HEK293T (cell line): ENCODE data around the gene HMG20B.

Experiments
- BHLHE40 ChIP-seq: fragments of 450-650 bp; IDR thresholded peaks from 2 replicates; pipeline ENCODE4 v1.6.1; 2016; ENCODE audit warnings: mild to moderate bottlenecking, moderate library complexity, borderline replicate concordance
- ELF4 ChIP-seq: fragments of 450-650 bp; IDR thresholded peaks from 2 replicates; pipeline ENCODE4 v1.6.1; 2017; ENCODE audit warnings: antibody characterized with exemption
- FOXA1 ChIP-seq: fragments of 450-650 bp; IDR thresholded peaks from 2 replicates; pipeline ENCODE4 v1.6.1; 2016; ENCODE audit warnings: mild to moderate bottlenecking
- FOXM1 ChIP-seq: fragments of 450-650 bp; IDR thresholded peaks from 2 replicates; pipeline ENCODE4 v1.6.1; 2017; ENCODE audit warnings: mild to moderate bottlenecking, borderline replicate concordance
- SP1 ChIP-seq: fragments of 450-650 bp; IDR thresholded peaks from 2 replicates; pipeline ENCODE4 v1.6.1; 2017
- SUZ12 ChIP-seq: fragments of 450-650 bp; IDR thresholded peaks from 2 replicates; pipeline ENCODE4 v1.6.1; 2016; ENCODE audit warnings: mild to moderate bottlenecking
- TARDBP ChIP-seq: fragments of 450-650 bp; IDR thresholded peaks from 2 replicates; pipeline ENCODE4 v1.6.1; 2016

DNA sequence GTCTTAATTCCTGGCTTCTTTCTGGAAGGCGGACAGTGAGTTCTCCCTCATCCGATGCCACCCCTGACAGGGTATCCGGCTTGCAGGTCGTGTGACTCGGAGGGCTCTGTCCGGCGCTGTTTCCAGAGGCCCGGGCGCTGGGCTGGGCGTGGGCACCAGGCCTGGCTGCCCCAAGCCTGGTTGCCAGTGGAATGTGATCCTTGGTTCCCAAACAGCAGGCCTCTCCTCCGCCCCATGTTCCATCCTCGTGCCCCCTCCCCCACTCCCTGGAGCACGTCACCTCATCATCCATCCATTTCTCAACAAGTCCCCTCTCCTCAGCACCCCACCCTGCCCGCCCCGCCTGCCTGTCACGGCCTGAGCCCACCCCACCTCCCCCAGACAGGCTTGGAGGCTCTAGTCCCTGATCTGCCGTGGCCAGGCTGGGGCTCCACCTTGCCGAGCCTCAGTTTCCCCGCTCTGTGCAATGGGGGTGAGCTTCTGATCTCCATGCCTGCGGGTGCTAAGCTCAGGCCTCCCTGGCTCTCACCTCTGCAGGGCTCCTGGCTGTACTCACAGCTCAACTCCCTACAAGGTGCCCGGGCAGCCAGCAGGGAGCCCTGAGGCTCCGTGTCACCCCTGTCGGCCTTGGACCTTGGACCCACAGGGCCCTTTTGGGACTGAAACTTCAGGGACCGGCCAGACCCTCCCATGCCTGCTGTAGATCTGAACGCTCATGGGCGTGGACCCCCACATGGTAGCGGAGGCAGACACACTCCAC lies 31.7 kb downstream of the HMG20B start:
- TF ChIP-seq SP1 (no peak), ELF4 (no peak), BHLHE40 (no peak), FOXM1 (no peak), FOXA1 (no peak), SUZ12 (no peak), TARDBP (no peak)
